IMR-90 (cell line): ENCODE data around the gene LCNL1. TPM values are rescaled to one million over a fixed set of nuclear protein-coding genes. Genes with fewer than 3 reads are reported as not detected.

Source experiments
- ATAC-seq: fragments of 200-7000 bp; cut with Tn5 transposase; 2 replicates; pipeline ENCODE4 v1.9.1; 2020; ENCODE audit warnings: low read depth, mild to moderate bottlenecking, moderate library complexity
- BruUV-seq: library from RNA; stranded (reverse); fragments of 400-500 nt; replicated peaks from 2 replicates; lab custom pipeline; 2021; lab: Mats Ljungman, UMichigan
- CTCF ChIA-PET: fragments of 300-600 bp; formaldehyde crosslinking; extraction: SDS; loops from one replicate; lab custom pipeline; 2021; ENCODE audit warnings: antibody characterized with exemption; lab: Yijun Ruan, JAX
- POLR2A ChIA-PET: fragments of 300-600 bp; sonication (Branson Sonifier 250); formaldehyde crosslinking; loops from one replicate; lab custom pipeline; 2022; ENCODE audit warnings: antibody characterized with exemption; ENCODE audit not compliant: unreplicated experiment; lab: Charles Lee
- DNase-seq: peaks from one replicate; pipeline ENCODE4 v3.0.0; 2013
- H2AFZ ChIP-seq: replicated peaks from 2 replicates; pipeline ENCODE3; 2013; ENCODE audit warnings: low read length, mild to moderate bottlenecking; ENCODE audit not compliant: poor library complexity
- H2AK5ac ChIP-seq: 2 replicates; pipeline ENCODE4 v1.6.1; 2013; ENCODE audit warnings: low read depth, low read length, inconsistent platforms
- H2AK9ac ChIP-seq: replicated peaks from 2 replicates; pipeline ENCODE3; 2013; ENCODE audit warnings: mild to moderate bottlenecking, low read depth, low read length, moderate library complexity; ENCODE audit not compliant: poor library complexity
- H2BK120ac ChIP-seq: 2 replicates; pipeline ENCODE4 v1.6.1; 2013; ENCODE audit warnings: low read depth, low read length, inconsistent platforms
- H2BK15ac ChIP-seq: 3 replicates; pipeline ENCODE4 v1.6.1; 2013; ENCODE audit warnings: low read depth, low read length, inconsistent platforms
- H2BK20ac ChIP-seq: 2 replicates; pipeline ENCODE4 v1.6.1; 2013; ENCODE audit warnings: low read depth, mild to moderate bottlenecking, inconsistent platforms, low read length, moderate library complexity
- H2BK5ac ChIP-seq: 2 replicates; pipeline ENCODE4 v1.6.1; 2013; ENCODE audit warnings: mild to moderate bottlenecking, low read depth, low read length, inconsistent platforms; ENCODE audit not compliant: poor library complexity, severe bottlenecking
- H3K14ac ChIP-seq: replicated peaks from 2 replicates; pipeline ENCODE4 v1.6.1; 2013; ENCODE audit warnings: low read depth, low read length, inconsistent platforms
- H3K18ac ChIP-seq: 2 replicates; pipeline ENCODE4 v1.6.1; 2013; ENCODE audit warnings: low read depth, low read length, control low read depth
- H3K23ac ChIP-seq: 2 replicates; pipeline ENCODE4 v1.6.1; 2013; ENCODE audit warnings: low read depth, low read length, inconsistent platforms
- H3K27ac ChIP-seq: 2 replicates; pipeline ENCODE4 v1.5.1; 2013; ENCODE audit warnings: mild to moderate bottlenecking, control low read depth, low read length; ENCODE audit not compliant: insufficient read depth
- H3K27me3 ChIP-seq: 2 replicates; pipeline ENCODE4 v1.6.1; 2013; ENCODE audit warnings: low read length; ENCODE audit not compliant: control insufficient read depth, insufficient read depth
- H3K36me3 ChIP-seq: 2 replicates; pipeline ENCODE4 v1.6.1; 2013; ENCODE audit warnings: low read length, mixed read lengths; ENCODE audit not compliant: control insufficient read depth, insufficient read depth
- H3K4ac ChIP-seq: 2 replicates; pipeline ENCODE4 v1.6.1; 2013; ENCODE audit warnings: low read depth, low read length, inconsistent platforms
- H3K4me1 ChIP-seq: 2 replicates; pipeline ENCODE4 v1.6.1; 2013; ENCODE audit warnings: low read length, mixed read lengths; ENCODE audit not compliant: control insufficient read depth, insufficient read depth
- H3K4me2 ChIP-seq: 2 replicates; pipeline ENCODE4 v1.6.1; 2013; ENCODE audit warnings: low read depth, mild to moderate bottlenecking, control low read depth, low read length, moderate library complexity
- H3K4me3 ChIP-seq: 2 replicates; pipeline ENCODE4 v1.5.1; 2013; ENCODE audit warnings: low read depth, mild to moderate bottlenecking, control low read depth, low read length, moderate library complexity; ENCODE audit not compliant: insufficient read depth
- H3K56ac ChIP-seq: 2 replicates; pipeline ENCODE4 v1.6.1; 2013; ENCODE audit warnings: low read length, inconsistent platforms; ENCODE audit not compliant: insufficient read depth; ENCODE audit errors: extremely low read depth
- H3K79me1 ChIP-seq, 2 experiments: 2 replicates each; pipeline ENCODE4 v1.6.1; 2013; ENCODE audit warnings: low read length in 2 of 2, inconsistent platforms in 1 of 2, low read depth in 1 of 2
- H3K9ac ChIP-seq: 2 replicates; pipeline ENCODE4 v1.6.1; 2013; ENCODE audit warnings: low read depth, low read length, control low read depth
- H3K9me1 ChIP-seq: 2 replicates; pipeline ENCODE4 v1.6.1; 2013; ENCODE audit warnings: low read length, inconsistent platforms; ENCODE audit not compliant: insufficient read depth
- H3K9me3 ChIP-seq: 2 replicates; pipeline ENCODE4 v1.6.1; 2013; ENCODE audit warnings: low read length; ENCODE audit not compliant: control insufficient read depth, insufficient read depth
- H4K20me1 ChIP-seq: 2 replicates; pipeline ENCODE4 v1.6.1; 2013; ENCODE audit warnings: low read length, inconsistent platforms; ENCODE audit not compliant: insufficient read depth
- H4K5ac ChIP-seq: 2 replicates; pipeline ENCODE4 v1.6.1; 2013; ENCODE audit warnings: mild to moderate bottlenecking, low read depth, low read length, control low read depth
- H4K8ac ChIP-seq, 2 experiments: 2 replicates each; pipeline ENCODE4 v1.6.1; 2013; ENCODE audit warnings: low read depth in 2 of 2, low read length in 2 of 2, control low read depth in 1 of 2, inconsistent platforms in 1 of 2
- H4K91ac ChIP-seq: 2 replicates; pipeline ENCODE4 v1.6.1; 2013; ENCODE audit warnings: low read depth, low read length, inconsistent platforms; ENCODE audit not compliant: insufficient read depth
- CTCF ChIP-seq: conservative IDR thresholded peaks from 2 replicates; pipeline ENCODE4 v1.5.1; 2012; ENCODE audit warnings: mild to moderate bottlenecking, low read depth, low read length, improper control_type of control experiment
- MAFK ChIP-seq: IDR thresholded peaks from 2 replicates; pipeline ENCODE4 v1.6.1; 2012; ENCODE audit warnings: low read depth, low read length, improper control_type of control experiment
- MAZ ChIP-seq: IDR thresholded peaks from 2 replicates; pipeline ENCODE4 v1.6.1; 2012; ENCODE audit warnings: low read depth, mild to moderate bottlenecking, low read length, improper control_type of control experiment, moderate library complexity, borderline replicate concordance
- POLR2A ChIP-seq: IDR thresholded peaks from 2 replicates; pipeline ENCODE4 v1.6.1; 2012; ENCODE audit warnings: mild to moderate bottlenecking, low read depth, low read length
- WGBS, 2 experiments: methylation state at CpG; one replicate each; pipeline versions ENCODE4 v1.1.5 to v1.1.7; 2013; ENCODE audit warnings: missing lambda C conversion rate in 2 of 2; ENCODE audit not compliant: insufficient read length in 1 of 2; ENCODE audit errors: extremely low coverage in 2 of 2; 5-methylcytosine and 5-hydroxymethylcytosine counted together
- dilution Hi-C: fragments of 300-500 bp; cut with HindIII; formaldehyde crosslinking; loops from one replicate; pipeline ENCODE4 v1.14.3; 2018; ENCODE audit warnings: low sequenced_read_pairs; ENCODE audit not compliant: unreplicated experiment
- in situ Hi-C: fragments of 300-500 bp; cut with MboI; formaldehyde crosslinking; loops from 3 replicates; pipeline ENCODE4 v1.14.3; 2019; ENCODE audit warnings: low sequenced_read_pairs, inconsistent platforms, mixed read lengths
- intact Hi-C: fragments of 100-400 bp; cut with micrococcal nuclease; formaldehyde crosslinking; loops from 2 replicates; pipeline ENCODE4 v1.10.0; 2022
- polyA plus RNA-seq, 3 experiments: library from polyadenylated mRNA; depleted of rRNA; stranded (reverse); fragments of >200 nt; gene quantifications; 2 replicates each; pipeline ENCODE4 v1.2.3, GENCODE V29; 2012; ENCODE audit warnings: low replicate concordance in 1 of 3
- total RNA-seq: library from RNA; depleted of rRNA; stranded (reverse); fragments of >200 nt; gene quantifications from 2 replicates; pipeline ENCODE4 v1.2.3, GENCODE V29; 2012

LCNL1 gene
- total and polyA plus RNA-seq, 2 of the 4 experiments (the other 2 are of a cell fraction) = 0.15 TPM; not detected in 1

- Histone ChIP-seq H2BK5ac (no peak overlapping the region), H3K9ac (no peak overlapping the region), H3K4ac (no peak overlapping the region), H2BK20ac (no peak overlapping the region), H3K27ac (no peak overlapping the region), H3K23ac (no peak overlapping the region), H3K14ac (no peak overlapping the region), H4K91ac (no peak overlapping the region), H2AFZ (no peak overlapping the region), H3K36me3 (no peaks in the 10 kb centered on the region), H4K5ac (no peak overlapping the region), H2AK5ac (0 out of 2 replicates have a peak overlapping the region, but pooled peaks have one; percentile 16), H3K56ac (no peak overlapping the region), H2AK9ac (no peak overlapping the region), H3K4me3 (no peak overlapping the region), H3K79me1 (no peaks in the 10 kb centered on the region), H2BK15ac (no peak overlapping the region), H2BK120ac (no peak overlapping the region), H3K9me1 (peaks cover 10% of the 10 kb centered on the region), H3K18ac (no peak overlapping the region), H4K20me1 (peaks cover 8% of the 10 kb centered on the region), H3K4me1 (peaks cover 13% of the 10 kb centered on the region), H3K4me2 (no peak overlapping the region), H3K27me3 (no peaks in the 10 kb centered on the region), H3K9me3 (no peaks in the 10 kb centered on the region), H4K8ac (no peak overlapping the region)
- dilution Hi-C loops (no loop called here), intact Hi-C loops (no loop called here), in situ Hi-C loops (no loop called here)
- ChIA-PET POLR2A (no interaction called here), CTCF (no interaction called here)
- DNase-seq = no peak
- no peak for ATAC-seq
- no TSS peak for BruUV-seq
- no peak for TF ChIP-seq MAZ
- TF ChIP-seq MAFK = no peak
- no peak for TF ChIP-seq CTCF
- no peak for TF ChIP-seq POLR2A
- WGBS, 2 experiments = 81% methylated on average over 5 of the region's 10 CpGs; no CpG with 5 or more reads in 1 of the 2 experiments
Observed at GRCh38 chr9:137002646-137003041, 19.9 kb downstream of the LCNL1 start.
